Keratinocyte (primary cell): ENCODE measurements around the gene SNX8.

Experiments
- CTCF ChIP-seq, 3 experiments: IDR thresholded peaks in 1 of 3; conservative IDR thresholded peaks in 1 of 3; optimal IDR thresholded peaks in 1 of 3; 2 replicates in 2 of 3; 3 replicates in 1 of 3; pipeline versions ENCODE3 to v1.5.1; 2011; ENCODE audit warnings: low read length in 3 of 3, mild to moderate bottlenecking in 3 of 3, moderate library complexity in 2 of 3, control low read depth in 1 of 3, inconsistent platforms in 1 of 3; ENCODE audit not compliant: insufficient read depth in 2 of 3; ENCODE audit errors: extremely low read depth in 1 of 3
- EZH2 ChIP-seq: IDR thresholded peaks from one replicate; pipeline ENCODE4 v1.6.1; 2012; ENCODE audit warnings: inconsistent platforms, mild to moderate bottlenecking, low read length, moderate library complexity

GRCh38 chr7:2325162-2325561 is 10.9 kb upstream of the SNX8 start:
- TF ChIP-seq CTCF (optimal IDR thresholded peaks at IDR 0.05 in 1 of 3, IDR thresholded peaks at IDR 0.05 in 1 of 3, conservative IDR thresholded peaks at IDR 0.05 in 1 of 3; ENCODE audit: extremely low read depth in 1 of 3, insufficient read depth in 2 of 3, low read length in 3 of 3) (no peak), EZH2 (no peak)
